ENCODE results near the gene B3GLCT.

The B3GLCT gene

GRCh38 chr13:31199849-31200636, at the start of gene B3GLCT:
Gene B3GLCT, plus strand, starts transcription at chr13:31199975. Its CDS starts 110 bp downstream, at chr13:31200085.
- no peaks in the 10 kb centered on the region for H3K36me3 ChIP-seq (ENCODE audit: control insufficient read depth in 5 of 5, insufficient read depth in 5 of 5, low read length in 5 of 5)
- peaks cover 4 to 18% (median 14%) of the 10 kb centered on the region in 5 donors for H3K4me1 ChIP-seq (ENCODE audit: control insufficient read depth in 5 of 5, insufficient read depth in 5 of 5, low read length in 5 of 5)
- H3K9me3 ChIP-seq (ENCODE audit: control insufficient read depth in 5 of 5, low read length in 5 of 5): no peaks in the 10 kb centered on the region
- H3K27ac ChIP-seq (ENCODE audit: low read depth, low read length): peak within 1 kb of the TSS; percentile 73
- H3K9ac ChIP-seq (ENCODE audit: low read length in 5 of 5): peak within 1 kb of the TSS in 4 of 5 donors; percentile 71 to 78 (median 77)
- H3K27me3 ChIP-seq (ENCODE audit: control insufficient read depth in 5 of 5, insufficient read depth in 4 of 5, low read length in 5 of 5): no peaks in the 10 kb centered on the region
- peak within 1 kb of the TSS; percentile 52 to 77 (median 71) for H3K4me3 ChIP-seq (ENCODE audit: low read depth in 1 of 5, low read length in 5 of 5)

GRCh38 chr13:31150315-31150985, 49.3 kb upstream of the B3GLCT start:
- Histone ChIP-seq H3K4me1 (ENCODE audit: control insufficient read depth in 5 of 5, insufficient read depth in 5 of 5, low read length in 5 of 5) (no peaks in the 10 kb centered on the region), H3K36me3 (ENCODE audit: control insufficient read depth in 5 of 5, insufficient read depth in 5 of 5, low read length in 5 of 5) (peaks cover 65 to 96% (median 86%) of the 10 kb centered on the region in 5 donors), H3K9me3 (ENCODE audit: control insufficient read depth in 5 of 5, low read length in 5 of 5) (no peaks in the 10 kb centered on the region), H3K9ac (ENCODE audit: low read length in 5 of 5) (no peak overlapping the region), H3K27me3 (ENCODE audit: control insufficient read depth in 5 of 5, insufficient read depth in 4 of 5, low read length in 5 of 5) (no peaks in the 10 kb centered on the region), H3K27ac (ENCODE audit: low read depth, low read length) (no peak overlapping the region), H3K4me3 (ENCODE audit: low read depth in 1 of 5, low read length in 5 of 5) (no peak overlapping the region)

- no peaks in the 10 kb centered on the region for H3K4me1 ChIP-seq (ENCODE audit: control insufficient read depth in 5 of 5, insufficient read depth in 5 of 5, low read length in 5 of 5)
- no peak overlapping the region for H3K9ac ChIP-seq (ENCODE audit: low read length in 5 of 5)
- no peaks in the 10 kb centered on the region for H3K27me3 ChIP-seq (ENCODE audit: control insufficient read depth in 5 of 5, insufficient read depth in 4 of 5, low read length in 5 of 5)
- peaks cover 61 to 89% (median 78%) of the 10 kb centered on the region in 5 donors for H3K36me3 ChIP-seq (ENCODE audit: control insufficient read depth in 5 of 5, insufficient read depth in 5 of 5, low read length in 5 of 5)
- no peak overlapping the region for H3K4me3 ChIP-seq (ENCODE audit: low read depth in 1 of 5, low read length in 5 of 5)
- H3K27ac ChIP-seq (ENCODE audit: low read depth, low read length): no peak overlapping the region
- no peaks in the 10 kb centered on the region for H3K9me3 ChIP-seq (ENCODE audit: control insufficient read depth in 5 of 5, low read length in 5 of 5)
Observed at GRCh38 chr13:31151837-31152236, 47.9 kb upstream of the B3GLCT start.

- Histone ChIP-seq H3K4me1 (ENCODE audit: control insufficient read depth in 5 of 5, insufficient read depth in 5 of 5, low read length in 5 of 5) (peaks cover 0 to 8% (median 5%) of the 10 kb centered on the region in 5 donors), H3K27ac (ENCODE audit: low read depth, low read length) (no peak overlapping the region), H3K9me3 (ENCODE audit: control insufficient read depth in 5 of 5, low read length in 5 of 5) (no peaks in the 10 kb centered on the region), H3K9ac (ENCODE audit: low read length in 5 of 5) (no peak overlapping the region), H3K4me3 (ENCODE audit: low read depth in 1 of 5, low read length in 5 of 5) (no peak overlapping the region), H3K36me3 (ENCODE audit: control insufficient read depth in 5 of 5, insufficient read depth in 5 of 5, low read length in 5 of 5) (peaks cover 42 to 61% (median 49%) of the 10 kb centered on the region in 5 donors), H3K27me3 (ENCODE audit: control insufficient read depth in 5 of 5, insufficient read depth in 4 of 5, low read length in 5 of 5) (no peaks in the 10 kb centered on the region)
Observed at GRCh38 chr13:31154939-31155338, 44.8 kb upstream of the B3GLCT start.

- H3K9me3 ChIP-seq (ENCODE audit: control insufficient read depth in 5 of 5, low read length in 5 of 5): no peaks in the 10 kb centered on the region
- no peak overlapping the region for H3K9ac ChIP-seq (ENCODE audit: low read length in 5 of 5)
- H3K27me3 ChIP-seq (ENCODE audit: control insufficient read depth in 5 of 5, insufficient read depth in 4 of 5, low read length in 5 of 5): no peaks in the 10 kb centered on the region
- H3K4me1 ChIP-seq (ENCODE audit: control insufficient read depth in 5 of 5, insufficient read depth in 5 of 5, low read length in 5 of 5): peaks cover 9 to 30% (median 28%) of the 10 kb centered on the region in 5 donors
- H3K4me3 ChIP-seq (ENCODE audit: low read depth in 1 of 5, low read length in 5 of 5): peak overlapping the region in 2 of 5 donors; percentile 30 to 97
- no peak overlapping the region for H3K27ac ChIP-seq (ENCODE audit: low read depth, low read length)
- peaks cover 8 to 18% (median 12%) of the 10 kb centered on the region in 5 donors for H3K36me3 ChIP-seq (ENCODE audit: control insufficient read depth in 5 of 5, insufficient read depth in 5 of 5, low read length in 5 of 5)
Observed at GRCh38 chr13:31159306-31159705, 40.5 kb upstream of the B3GLCT start.

- Histone ChIP-seq H3K27ac (ENCODE audit: low read depth, low read length) (peak overlapping the region; percentile 100), H3K36me3 (ENCODE audit: control insufficient read depth in 5 of 5, insufficient read depth in 5 of 5, low read length in 5 of 5) (peaks cover 0 to 5% (median 3%) of the 10 kb centered on the region in 5 donors), H3K9me3 (ENCODE audit: control insufficient read depth in 5 of 5, low read length in 5 of 5) (no peaks in the 10 kb centered on the region), H3K4me3 (ENCODE audit: low read depth in 1 of 5, low read length in 5 of 5) (peak overlapping the region; percentile 68 to 97 (median 85)), H3K27me3 (ENCODE audit: control insufficient read depth in 5 of 5, insufficient read depth in 4 of 5, low read length in 5 of 5) (no peaks in the 10 kb centered on the region), H3K4me1 (ENCODE audit: control insufficient read depth in 5 of 5, insufficient read depth in 5 of 5, low read length in 5 of 5) (peaks cover 9 to 30% (median 28%) of the 10 kb centered on the region in 5 donors), H3K9ac (ENCODE audit: low read length in 5 of 5) (peak overlapping the region; percentile 92 to 100 (median 99))
Observed at GRCh38 chr13:31160857-31161556, 38.8 kb upstream of the B3GLCT start.

GRCh38 chr13:31161557-31162150, 38.1 kb upstream of the B3GLCT start, which contains the start of gene HSPH1:
Gene HSPH1, minus strand, starts transcription at chr13:31161904. Its CDS starts 322 bp downstream, at chr13:31161582.
- Histone ChIP-seq H3K27ac (ENCODE audit: low read depth, low read length) (peak within 1 kb of the TSS; percentile 100), H3K36me3 (ENCODE audit: control insufficient read depth in 5 of 5, insufficient read depth in 5 of 5, low read length in 5 of 5) (peaks cover 0 to 5% (median 3%) of the 10 kb centered on the region in 5 donors), H3K27me3 (ENCODE audit: control insufficient read depth in 5 of 5, insufficient read depth in 4 of 5, low read length in 5 of 5) (no peaks in the 10 kb centered on the region), H3K4me3 (ENCODE audit: low read depth in 1 of 5, low read length in 5 of 5) (peak within 1 kb of the TSS; percentile 68 to 97 (median 85)), H3K9me3 (ENCODE audit: control insufficient read depth in 5 of 5, low read length in 5 of 5) (no peaks in the 10 kb centered on the region), H3K9ac (ENCODE audit: low read length in 5 of 5) (peak within 1 kb of the TSS; percentile 92 to 100 (median 99)), H3K4me1 (ENCODE audit: control insufficient read depth in 5 of 5, insufficient read depth in 5 of 5, low read length in 5 of 5) (peaks cover 9 to 30% (median 28%) of the 10 kb centered on the region in 5 donors)

GRCh38 chr13:31162151-31163008, 37.4 kb upstream of the B3GLCT start:
- peaks cover 9 to 30% (median 28%) of the 10 kb centered on the region in 5 donors for H3K4me1 ChIP-seq (ENCODE audit: control insufficient read depth in 5 of 5, insufficient read depth in 5 of 5, low read length in 5 of 5)
- peak overlapping the region; percentile 100 for H3K27ac ChIP-seq (ENCODE audit: low read depth, low read length)
- H3K36me3 ChIP-seq (ENCODE audit: control insufficient read depth in 5 of 5, insufficient read depth in 5 of 5, low read length in 5 of 5): peaks cover 0 to 3% (median 0%) of the 10 kb centered on the region in 5 donors
- H3K9me3 ChIP-seq (ENCODE audit: control insufficient read depth in 5 of 5, low read length in 5 of 5): no peaks in the 10 kb centered on the region
- peak overlapping the region; percentile 29 to 86 (median 80) for H3K9ac ChIP-seq (ENCODE audit: low read length in 5 of 5)
- peak overlapping the region; percentile 68 to 97 (median 85) for H3K4me3 ChIP-seq (ENCODE audit: low read depth in 1 of 5, low read length in 5 of 5)
- no peaks in the 10 kb centered on the region for H3K27me3 ChIP-seq (ENCODE audit: control insufficient read depth in 5 of 5, insufficient read depth in 4 of 5, low read length in 5 of 5)

- no peaks in the 10 kb centered on the region for H3K9me3 ChIP-seq (ENCODE audit: control insufficient read depth in 5 of 5, low read length in 5 of 5)
- no peak overlapping the region for H3K4me3 ChIP-seq (ENCODE audit: low read depth in 1 of 5, low read length in 5 of 5)
- no peaks in the 10 kb centered on the region for H3K27me3 ChIP-seq (ENCODE audit: control insufficient read depth in 5 of 5, insufficient read depth in 4 of 5, low read length in 5 of 5)
- peaks cover 7 to 11% (median 8%) of the 10 kb centered on the region in 5 donors for H3K4me1 ChIP-seq (ENCODE audit: control insufficient read depth in 5 of 5, insufficient read depth in 5 of 5, low read length in 5 of 5)
- no peaks in the 10 kb centered on the region for H3K36me3 ChIP-seq (ENCODE audit: control insufficient read depth in 5 of 5, insufficient read depth in 5 of 5, low read length in 5 of 5)
- H3K9ac ChIP-seq (ENCODE audit: low read length in 5 of 5): no peak overlapping the region
- H3K27ac ChIP-seq (ENCODE audit: low read depth, low read length): no peak overlapping the region
Observed at GRCh38 chr13:31166591-31166990, 33.2 kb upstream of the B3GLCT start.

All from subcutaneous abdominal adipose tissue (tissue), 5 donors.